ENCODE data around the gene FRMD4B.

The FRMD4B gene

GRCh38 chr3:69413551-69414207 is 27.8 kb upstream of the FRMD4B start:
- TF ChIP-seq GATA3 (IDR thresholded peaks at IDR 0.05; ENCODE audit: low read depth, low read length), result no peak
- TF ChIP-seq GATA2 (IDR thresholded peaks at IDR 0.05; ENCODE audit: low read depth, low read length), result no peak

- no peak for TF ChIP-seq GATA3 (IDR thresholded peaks at IDR 0.05; ENCODE audit: low read depth, low read length)
- TF ChIP-seq GATA2 (IDR thresholded peaks at IDR 0.05; ENCODE audit: low read depth, low read length), result no peak
These were observed 25.5 kb upstream of the FRMD4B start for GRCh38 chr3:69411346-69411745.

GRCh38 chr3:69410301-69410700 is 24.4 kb upstream of the FRMD4B start:
- no peak for TF ChIP-seq GATA2 (IDR thresholded peaks at IDR 0.05; ENCODE audit: low read depth, low read length)
- no peak for TF ChIP-seq GATA3 (IDR thresholded peaks at IDR 0.05; ENCODE audit: low read depth, low read length)

GRCh38 chr3:69409831-69410230 is 23.9 kb upstream of the FRMD4B start:
- no peak for TF ChIP-seq GATA2 (IDR thresholded peaks at IDR 0.05; ENCODE audit: low read depth, low read length)
- TF ChIP-seq GATA3 (IDR thresholded peaks at IDR 0.05; ENCODE audit: low read depth, low read length), result no peak

GRCh38 chr3:69409011-69409410 is 23.1 kb upstream of the FRMD4B start:
- no peak for TF ChIP-seq GATA3 (IDR thresholded peaks at IDR 0.05; ENCODE audit: low read depth, low read length)
- no peak for TF ChIP-seq GATA2 (IDR thresholded peaks at IDR 0.05; ENCODE audit: low read depth, low read length)

- TF ChIP-seq GATA2 (IDR thresholded peaks at IDR 0.05; ENCODE audit: low read depth, low read length) (no peak), GATA3 (IDR thresholded peaks at IDR 0.05; ENCODE audit: low read depth, low read length) (no peak)
These were observed 22.7 kb upstream of the FRMD4B start for GRCh38 chr3:69408542-69408941.

GRCh38 chr3:69407908-69408307 is 22.0 kb upstream of the FRMD4B start:
- TF ChIP-seq GATA3 (IDR thresholded peaks at IDR 0.05; ENCODE audit: low read depth, low read length), result no peak

- no peak for TF ChIP-seq GATA2 (IDR thresholded peaks at IDR 0.05; ENCODE audit: low read depth, low read length)
- TF ChIP-seq GATA3 (IDR thresholded peaks at IDR 0.05; ENCODE audit: low read depth, low read length), result no peak
These were observed 20.3 kb upstream of the FRMD4B start for GRCh38 chr3:69406163-69406562.

GRCh38 chr3:69405067-69405466 is 19.2 kb upstream of the FRMD4B start:
- TF ChIP-seq GATA2 (IDR thresholded peaks at IDR 0.05; ENCODE audit: low read depth, low read length) (no peak), GATA3 (IDR thresholded peaks at IDR 0.05; ENCODE audit: low read depth, low read length) (no peak)

- TF ChIP-seq GATA3 (IDR thresholded peaks at IDR 0.05; ENCODE audit: low read depth, low read length) (no peak), GATA2 (IDR thresholded peaks at IDR 0.05; ENCODE audit: low read depth, low read length) (no peak)
These were observed 17.6 kb upstream of the FRMD4B start for GRCh38 chr3:69403454-69403853.

GRCh38 chr3:69400683-69401082 is 14.8 kb upstream of the FRMD4B start:
- TF ChIP-seq GATA2 (IDR thresholded peaks at IDR 0.05; ENCODE audit: low read depth, low read length), result no peak
- TF ChIP-seq GATA3 (IDR thresholded peaks at IDR 0.05; ENCODE audit: low read depth, low read length), result no peak

GRCh38 chr3:69392850-69393249 is 7.0 kb upstream of the FRMD4B start:
- TF ChIP-seq GATA3 (IDR thresholded peaks at IDR 0.05; ENCODE audit: low read depth, low read length) (no peak), GATA2 (IDR thresholded peaks at IDR 0.05; ENCODE audit: low read depth, low read length) (no peak)

GRCh38 chr3:69392415-69392814 is 6.5 kb upstream of the FRMD4B start:
- TF ChIP-seq GATA3 (IDR thresholded peaks at IDR 0.05; ENCODE audit: low read depth, low read length) (no peak), GATA2 (IDR thresholded peaks at IDR 0.05; ENCODE audit: low read depth, low read length) (no peak)

GRCh38 chr3:69391554-69391953 is 5.7 kb upstream of the FRMD4B start:
- no peak for TF ChIP-seq GATA2 (IDR thresholded peaks at IDR 0.05; ENCODE audit: low read depth, low read length)
- no peak for TF ChIP-seq GATA3 (IDR thresholded peaks at IDR 0.05; ENCODE audit: low read depth, low read length)

GRCh38 chr3:69390771-69391170 is 4.9 kb upstream of the FRMD4B start:
- no peak for TF ChIP-seq GATA3 (IDR thresholded peaks at IDR 0.05; ENCODE audit: low read depth, low read length)
- no peak for TF ChIP-seq GATA2 (IDR thresholded peaks at IDR 0.05; ENCODE audit: low read depth, low read length)
